Tibial artery (tissue), 4 donors: ENCODE data around the gene LYG1.

ENCODE experiments used
- DNase-seq, 2 donors: peaks; one replicate each; pipeline ENCODE4 v3.0.0-alpha.2; 2019
- H3K27ac ChIP-seq, 2 donors: fragments of 200-600 bp; sonication (generic) in 1 of 2; 1 replicate in 1 of 2; 2 replicates in 1 of 2; pipeline ENCODE4 v1.5.1; 2018 to 2019; ENCODE audit warnings: mild to moderate bottlenecking in 1 of 2
- H3K27me3 ChIP-seq, 2 donors: fragments of 200-600 bp; sonication (generic) in 1 of 2; one replicate each; pipeline versions ENCODE4 v1.5.1 to v1.6.0; 2016 to 2019
- H3K36me3 ChIP-seq, 3 donors: fragments of 200-600 bp; sonication (generic) in 2 of 3; one replicate each; pipeline ENCODE4 v1.5.1; 2016 to 2019; ENCODE audit warnings: mild to moderate bottlenecking in 2 of 3
- H3K4me1 ChIP-seq, 4 donors: fragments of 200-600 bp; sonication (generic) in 2 of 4; 1 replicate in 3 of 4; 2 replicates in 1 of 4; pipeline ENCODE4 v1.5.1; 2016 to 2019
- H3K4me3 ChIP-seq, 2 donors: fragments of 200-600 bp; sonication (generic) in 1 of 2; 1 replicate in 1 of 2; 2 replicates in 1 of 2; pipeline ENCODE4 v1.5.1; 2018 to 2019; ENCODE audit warnings: mild to moderate bottlenecking in 2 of 2
- H3K9me3 ChIP-seq, 3 donors: fragments of 200-600 bp; sonication (generic) in 1 of 3; one replicate each; pipeline ENCODE4 v1.5.1; 2016 to 2019
- intact Hi-C: fragments of 100-400 bp; cut with DNase I; formaldehyde crosslinking; loops from one replicate; pipeline ENCODE4 v1.15.0; 2023; ENCODE audit warnings: low total_unique reads
- TF ChIP-seq, protein P1 (sequence below), 2 experiments: fragments of 200-600 bp in 1 of 2; fragments of 450-650 bp in 1 of 2; IDR thresholded peaks; one replicate each; pipeline ENCODE4 v1.5.1; 2017 to 2019; ENCODE audit warnings: antibody characterized with exemption in 2 of 2, mild to moderate bottlenecking in 1 of 2, moderate library complexity in 1 of 2

The LYG1 gene

DNA sequence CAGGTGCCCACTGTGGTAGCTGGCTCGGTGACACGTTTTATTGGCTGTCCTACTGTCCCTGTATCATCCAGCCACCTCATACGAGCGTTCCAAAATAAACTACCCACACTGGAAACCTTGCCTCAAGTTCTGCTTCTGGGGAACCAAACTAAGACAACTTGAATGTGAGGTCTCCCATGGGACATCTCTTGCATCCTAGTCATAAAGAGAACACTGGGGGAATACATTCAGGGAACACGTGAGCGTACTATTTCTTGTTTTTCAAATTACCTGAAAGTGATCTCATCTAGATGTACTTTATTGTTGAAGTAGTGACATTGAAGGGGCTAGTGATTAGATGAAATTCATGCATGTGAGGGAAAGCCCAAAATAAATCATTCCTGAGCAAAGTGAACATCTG is 60.6 kb downstream of the LYG1 start:
- Histone ChIP-seq H3K4me1 (no peaks in the 10 kb centered on the region), H3K4me3 (no peak overlapping the region), H3K9me3 (no peaks in the 10 kb centered on the region), H3K36me3 (no peaks in the 10 kb centered on the region), H3K27me3 (no peaks in the 10 kb centered on the region), H3K27ac (no peak overlapping the region)
- TF ChIP-seq, protein P1, sequence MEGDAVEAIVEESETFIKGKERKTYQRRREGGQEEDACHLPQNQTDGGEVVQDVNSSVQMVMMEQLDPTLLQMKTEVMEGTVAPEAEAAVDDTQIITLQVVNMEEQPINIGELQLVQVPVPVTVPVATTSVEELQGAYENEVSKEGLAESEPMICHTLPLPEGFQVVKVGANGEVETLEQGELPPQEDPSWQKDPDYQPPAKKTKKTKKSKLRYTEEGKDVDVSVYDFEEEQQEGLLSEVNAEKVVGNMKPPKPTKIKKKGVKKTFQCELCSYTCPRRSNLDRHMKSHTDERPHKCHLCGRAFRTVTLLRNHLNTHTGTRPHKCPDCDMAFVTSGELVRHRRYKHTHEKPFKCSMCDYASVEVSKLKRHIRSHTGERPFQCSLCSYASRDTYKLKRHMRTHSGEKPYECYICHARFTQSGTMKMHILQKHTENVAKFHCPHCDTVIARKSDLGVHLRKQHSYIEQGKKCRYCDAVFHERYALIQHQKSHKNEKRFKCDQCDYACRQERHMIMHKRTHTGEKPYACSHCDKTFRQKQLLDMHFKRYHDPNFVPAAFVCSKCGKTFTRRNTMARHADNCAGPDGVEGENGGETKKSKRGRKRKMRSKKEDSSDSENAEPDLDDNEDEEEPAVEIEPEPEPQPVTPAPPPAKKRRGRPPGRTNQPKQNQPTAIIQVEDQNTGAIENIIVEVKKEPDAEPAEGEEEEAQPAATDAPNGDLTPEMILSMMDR (IDR thresholded peaks at IDR 0.05), result no peak
- intact Hi-C loops, result no loop called here
- DNase-seq, result no peak

DNA sequence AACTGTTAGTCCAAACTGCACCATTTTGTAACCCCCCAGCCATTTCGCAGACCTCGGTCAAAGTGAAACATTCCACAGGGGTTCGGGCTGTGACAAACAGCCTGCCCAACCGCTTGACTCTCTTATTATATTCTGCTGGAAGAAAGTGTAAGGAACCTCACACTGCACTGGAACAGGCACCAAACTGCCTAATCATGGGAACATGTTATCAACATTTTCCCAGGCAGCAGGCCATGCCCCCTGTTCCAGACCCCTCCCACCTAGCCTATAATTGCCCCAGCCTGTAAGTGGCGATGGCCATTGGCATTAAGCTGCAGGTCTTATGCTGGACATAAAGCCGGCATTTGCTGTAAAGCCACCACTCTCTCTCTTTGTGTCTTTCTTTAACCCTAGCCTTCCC is 62.4 kb downstream of the LYG1 start:
- H3K27me3 ChIP-seq, result no peaks in the 10 kb centered on the region
- TF ChIP-seq, protein P1 (IDR thresholded peaks at IDR 0.05), result no peak
- no peaks in the 10 kb centered on the region for H3K36me3 ChIP-seq
- H3K27ac ChIP-seq, result no peak overlapping the region
- H3K9me3 ChIP-seq, result no peaks in the 10 kb centered on the region
- no peak for DNase-seq
- H3K4me1 ChIP-seq, result no peaks in the 10 kb centered on the region
- H3K4me3 ChIP-seq, result no peak overlapping the region
- intact Hi-C loops, result no loop called here
